Hematopoietic multipotent progenitor cell treated with erythropoietin and hydrocortisone succinate and interleukin-3 and kit ligand, for 6 days (in vitro differentiated cells): Measurements from ENCODE around the gene TRAPPC8.
"Not testable (repeated sequence)": the region's sequence is repeated elsewhere in the genome, so short reads cannot be mapped to it uniquely, and the experiment has no call there.

Source experiments
- DNase-seq: peaks from one replicate; pipeline ENCODE4 v3.0.0-alpha.2; 2015

The TRAPPC8 gene

DNA sequence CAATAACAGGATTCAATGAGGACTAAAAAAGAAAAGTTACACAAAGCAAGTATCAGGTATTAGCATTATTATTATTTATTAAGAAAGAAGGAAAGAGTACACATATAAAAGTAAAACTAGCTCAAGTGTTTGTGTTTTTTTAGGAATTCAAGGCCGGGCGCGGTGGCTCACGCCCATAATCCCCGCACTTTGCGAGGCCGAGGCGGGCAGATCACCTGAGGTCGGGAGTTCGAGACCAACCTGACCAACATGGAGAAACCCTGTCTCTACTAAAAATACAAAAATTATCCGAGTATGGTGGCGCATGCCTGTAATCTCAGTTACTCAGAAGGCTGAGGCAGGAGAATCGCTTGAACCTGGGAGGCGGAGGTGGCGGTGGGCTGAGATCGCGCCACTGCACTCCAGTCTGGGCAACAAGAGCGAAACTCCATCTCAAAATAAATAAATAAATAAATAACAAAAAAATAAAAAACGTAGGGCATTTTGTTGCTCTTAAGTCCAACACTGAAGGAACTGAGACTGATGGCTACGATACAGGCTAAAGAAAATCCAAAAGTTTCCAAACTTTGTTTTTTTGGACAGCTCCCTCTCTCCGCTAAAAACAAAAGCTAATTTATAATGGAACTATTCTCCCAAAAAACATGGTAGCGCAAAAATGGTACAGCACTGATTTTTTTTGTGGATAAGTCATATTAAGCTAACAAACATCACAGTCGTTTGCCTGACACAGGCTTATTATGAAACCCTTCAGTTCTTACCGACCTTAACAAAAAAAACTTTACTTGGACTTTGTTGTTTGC is 1.7 kb downstream of the TRAPPC8 start:
- no peak for DNase-seq

GRCh38 chr18:31934773-31935172 is 8.2 kb downstream of the TRAPPC8 start:
- DNase-seq: not testable (repeated sequence)

GRCh38 chr18:31931886-31932240 is 11.1 kb downstream of the TRAPPC8 start:
- DNase-seq: no peak

GRCh38 chr18:31931163-31931885 is 11.6 kb downstream of the TRAPPC8 start:
- no peak for DNase-seq

GRCh38 chr18:31929273-31929672 is 13.7 kb downstream of the TRAPPC8 start:
- no peak for DNase-seq

- not testable (repeated sequence) for DNase-seq
Observed at GRCh38 chr18:31926988-31927387, 15.9 kb downstream of the TRAPPC8 start.

- no peak for DNase-seq
Observed at GRCh38 chr18:31920277-31920676, 22.7 kb downstream of the TRAPPC8 start.

DNA sequence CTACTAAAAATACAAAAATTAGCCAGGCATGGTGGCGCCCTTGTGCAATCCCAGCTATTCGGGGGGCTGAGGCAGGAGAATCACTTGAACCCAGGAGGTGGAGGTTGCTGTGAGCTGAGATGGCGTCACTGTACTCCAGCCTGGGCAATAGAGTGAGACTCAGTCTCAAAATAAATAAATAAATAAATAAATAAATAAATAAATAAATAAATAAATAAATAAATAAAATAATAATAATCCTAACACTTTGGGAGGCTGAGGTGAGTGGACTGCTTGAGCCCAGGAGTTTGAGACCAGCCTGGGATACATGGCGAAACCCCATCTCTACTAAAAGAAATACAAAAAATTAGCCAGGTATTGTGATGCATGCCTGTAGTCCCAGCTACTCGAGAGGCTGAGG is 23.6 kb downstream of the TRAPPC8 start:
- DNase-seq: not testable (repeated sequence)

DNA sequence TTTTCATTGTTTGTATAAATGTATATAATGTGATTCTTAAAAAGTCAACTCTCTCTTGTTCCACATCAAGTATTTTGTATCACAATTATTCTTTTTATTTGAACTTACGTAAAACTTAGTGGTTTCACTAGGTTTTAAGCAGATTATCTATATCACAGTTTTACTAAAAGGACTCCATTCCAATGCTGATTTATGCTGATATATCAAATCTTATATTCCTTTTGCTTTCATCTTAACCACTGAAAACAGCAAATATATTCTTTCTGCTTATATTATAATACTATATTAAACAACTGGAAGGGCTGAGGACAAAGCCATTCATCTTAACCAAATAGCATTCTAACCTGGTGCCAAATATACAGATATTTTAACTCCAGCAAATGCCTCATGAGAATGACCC is 24.2 kb downstream of the TRAPPC8 start:
- no peak for DNase-seq

GRCh38 chr18:31901063-31901462 is 41.9 kb downstream of the TRAPPC8 start:
- DNase-seq: no peak

DNA sequence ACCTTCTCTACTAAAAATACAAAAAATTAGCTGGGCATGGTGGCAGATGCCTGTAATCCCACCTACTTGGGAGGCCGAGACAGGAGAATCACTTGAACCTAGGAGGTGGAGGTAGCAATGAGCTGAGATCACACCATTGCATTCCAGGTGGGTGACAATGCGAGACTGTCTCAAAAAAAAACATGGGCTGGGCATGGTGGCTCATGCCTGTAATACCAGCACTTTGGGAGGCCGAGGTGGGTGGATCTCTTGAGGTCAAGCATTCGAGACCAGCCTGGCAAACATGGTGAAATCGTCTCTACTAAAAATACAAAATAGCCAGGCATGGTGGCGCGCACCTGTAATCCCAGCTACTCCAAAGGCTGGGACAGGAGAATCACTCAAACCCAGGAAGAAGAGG is 43.2 kb downstream of the TRAPPC8 start:
- not testable (repeated sequence) for DNase-seq

- DNase-seq: no peak
Observed at GRCh38 chr18:31892936-31893335, 50.0 kb downstream of the TRAPPC8 start.

DNA sequence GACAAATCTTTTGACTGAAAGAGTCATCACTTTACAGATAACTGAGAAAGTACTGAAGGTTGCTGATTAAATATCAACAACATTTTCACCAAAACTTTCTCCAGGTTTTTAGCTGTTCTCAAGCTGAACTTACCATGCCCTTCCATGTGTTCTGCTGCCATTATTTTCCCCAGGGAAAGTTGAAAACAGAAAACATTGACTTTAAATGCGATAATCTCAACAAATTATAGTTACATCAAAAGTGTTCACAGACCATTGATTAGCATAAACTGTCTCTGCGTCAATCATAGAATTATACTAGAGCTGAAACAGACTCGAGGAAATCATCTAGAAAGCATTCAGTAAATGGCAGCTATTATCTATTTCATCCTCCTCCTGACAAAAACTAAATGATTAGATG is 51.4 kb downstream of the TRAPPC8 start:
- no peak for DNase-seq

DNA sequence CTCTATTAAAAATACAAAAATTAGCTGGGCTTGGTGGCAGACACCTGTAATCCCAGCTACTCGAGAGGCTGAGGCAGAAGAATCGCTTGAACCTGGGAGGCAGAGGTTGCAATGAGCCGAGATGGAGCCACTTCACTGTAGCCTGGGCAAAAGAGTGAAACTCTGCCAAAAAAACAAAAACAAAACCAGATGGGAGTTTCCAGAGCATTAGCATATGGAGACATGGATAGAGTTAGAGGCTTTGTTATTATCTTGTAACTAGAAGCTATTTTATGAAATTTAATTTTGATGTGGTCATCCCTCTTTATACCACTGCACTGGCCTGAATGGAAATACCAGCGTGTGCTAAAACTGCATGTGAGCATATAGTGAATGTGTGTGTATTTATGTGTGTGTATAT is 58.9 kb downstream of the TRAPPC8 start:
- DNase-seq: no peak

- no peak for DNase-seq
Observed at GRCh38 chr18:31880186-31880898, 62.6 kb downstream of the TRAPPC8 start.

GRCh38 chr18:31878358-31878757 is 64.6 kb downstream of the TRAPPC8 start:
- DNase-seq: no peak

DNA sequence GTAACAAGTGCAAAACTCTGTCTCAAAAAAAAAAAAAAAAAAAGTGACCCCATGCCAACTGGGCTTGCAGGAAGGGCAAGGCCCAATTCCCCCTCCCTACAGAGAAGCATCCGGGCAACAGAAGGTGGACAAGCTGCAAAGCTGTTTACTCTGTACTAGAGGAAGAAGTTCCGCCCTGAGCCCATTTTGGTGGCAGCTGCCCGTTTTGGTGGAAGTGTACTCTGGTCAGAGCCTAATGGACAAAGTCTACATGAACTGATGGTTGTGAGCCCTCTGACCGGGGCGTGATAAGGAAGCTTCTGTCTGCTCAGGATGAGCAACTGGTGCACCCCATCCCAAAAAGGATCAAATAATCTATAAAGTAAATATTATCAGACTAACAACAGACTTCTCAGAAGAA is 65.0 kb downstream of the TRAPPC8 start:
- no peak for DNase-seq

DNA sequence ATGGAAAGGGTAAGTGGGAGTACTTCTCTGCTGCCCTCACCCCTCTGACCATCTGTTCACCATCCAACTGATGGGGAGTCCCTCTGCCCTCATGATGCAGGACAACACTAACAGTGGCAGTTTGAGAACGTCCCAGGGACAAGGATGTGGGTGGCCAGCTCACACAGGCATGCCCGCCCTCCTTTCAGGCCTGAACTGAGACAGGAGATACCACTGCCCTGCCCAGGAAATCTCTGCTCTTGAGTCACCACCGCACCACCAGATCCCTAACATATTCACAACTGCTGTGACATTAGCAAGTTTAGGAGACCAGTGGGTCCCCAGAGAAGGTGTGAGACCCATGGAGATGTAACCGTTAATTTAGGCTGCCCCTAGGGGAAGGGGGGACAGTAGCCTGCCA is 66.2 kb downstream of the TRAPPC8 start:
- DNase-seq: no peak

DNA sequence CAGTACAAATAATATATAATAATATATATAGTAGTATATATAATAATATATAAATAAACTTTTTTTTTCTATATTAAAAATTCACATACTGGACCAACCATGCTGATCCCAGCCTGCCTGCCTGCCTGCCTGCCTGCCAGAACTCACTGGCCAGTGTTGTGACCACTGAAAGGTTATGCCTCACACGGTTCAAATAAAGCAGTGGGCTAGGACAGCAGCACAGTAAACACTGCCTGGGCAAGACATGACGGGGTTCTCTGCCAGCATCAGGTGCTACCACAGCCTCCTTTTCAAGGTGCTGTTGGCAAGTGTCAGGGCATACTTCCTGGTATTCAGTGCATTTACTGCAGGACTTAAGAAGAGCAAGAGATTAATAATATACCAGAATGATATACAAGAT is 67.6 kb downstream of the TRAPPC8 start:
- DNase-seq: no peak

GRCh38 chr18:31863103-31863502 is 79.8 kb downstream of the TRAPPC8 start:
- DNase-seq: no peak

DNA sequence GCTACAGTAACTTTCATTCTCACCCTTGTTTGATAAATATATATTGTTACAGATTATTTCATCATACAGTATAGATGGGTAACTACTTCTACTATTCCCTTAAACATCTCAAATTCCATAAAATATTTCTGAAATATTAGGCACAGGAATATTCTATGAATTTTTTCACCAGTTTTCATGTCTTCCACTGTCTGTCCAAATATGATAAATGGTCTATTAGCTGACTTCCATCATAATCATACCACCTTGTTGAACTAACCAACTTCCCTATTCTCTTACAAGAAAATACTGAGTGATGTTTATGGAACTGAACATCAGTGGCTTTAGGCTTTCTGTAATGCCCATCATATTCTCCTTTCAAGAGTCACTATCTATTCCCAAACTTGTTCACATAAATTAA is 82.4 kb downstream of the TRAPPC8 start:
- DNase-seq: no peak

DNA sequence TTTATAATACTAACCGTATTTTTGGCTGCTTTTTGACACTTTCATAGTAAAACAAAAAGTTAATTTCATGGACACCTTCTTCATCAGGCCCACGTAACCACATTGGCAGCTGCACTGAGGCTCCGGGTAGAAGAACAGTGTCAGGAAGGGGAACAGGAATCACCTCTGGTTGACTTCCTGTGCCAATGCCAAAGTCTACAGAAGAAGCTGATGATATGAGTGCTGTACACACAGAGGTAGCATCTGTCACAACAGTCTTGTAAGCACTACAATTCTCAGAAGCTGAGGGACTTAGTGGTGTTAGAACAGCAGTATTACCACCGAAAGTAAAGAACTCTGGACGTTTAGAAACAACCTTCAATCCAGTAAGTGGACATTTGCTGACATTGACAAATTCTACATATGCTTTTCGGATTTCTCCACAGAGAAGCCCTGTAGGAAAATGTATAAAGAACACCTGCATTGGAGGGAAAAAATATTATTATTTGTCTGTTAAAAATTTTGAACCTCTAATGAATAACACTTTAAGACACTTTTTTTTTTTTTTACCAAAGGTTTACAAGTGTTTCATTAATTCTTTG is 85.3 kb downstream of the TRAPPC8 start:
- DNase-seq: peak; percentile 37

DNA sequence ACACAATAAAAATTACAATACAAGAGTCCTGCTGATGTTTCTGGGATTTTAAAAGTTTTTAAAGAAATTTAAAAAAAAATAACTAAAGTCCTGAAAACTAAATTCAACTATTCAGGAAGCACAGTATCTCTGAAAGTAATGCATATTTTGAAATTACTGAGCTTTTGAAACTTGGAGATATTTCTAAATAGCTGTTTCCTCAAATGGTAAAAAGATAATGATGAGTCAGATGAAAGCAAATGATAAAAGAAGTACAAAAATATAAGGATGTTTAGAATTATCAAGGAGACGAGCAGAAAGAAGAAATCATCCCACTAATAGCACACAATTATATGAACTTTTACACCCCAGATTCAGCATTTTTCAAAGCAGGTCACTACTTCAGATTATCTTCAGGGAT is 92.1 kb downstream of the TRAPPC8 start:
- peak; percentile 29 for DNase-seq

DNA sequence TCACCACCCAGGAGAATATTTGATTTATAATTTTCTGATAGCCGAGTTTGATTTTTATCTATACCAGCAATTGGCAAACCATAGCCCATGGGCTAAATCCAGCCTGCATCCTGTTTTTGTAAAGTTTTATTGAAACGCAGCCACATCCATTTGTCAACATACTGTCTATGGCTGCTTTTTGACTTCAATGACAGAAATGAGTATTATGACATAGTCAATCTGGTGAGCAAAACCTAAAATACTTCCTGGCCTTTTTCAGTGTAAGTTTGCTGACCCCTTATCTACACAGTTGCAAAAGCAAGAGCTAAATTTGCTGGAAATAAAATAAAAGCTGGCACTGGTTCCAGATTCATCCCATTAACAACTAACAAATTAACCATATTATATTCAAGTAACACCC is 102.4 kb downstream of the TRAPPC8 start:
- no peak for DNase-seq
